HepG2 (cell line): ENCODE data around the gene TMEM256. TPM values are rescaled to one million over a fixed set of nuclear protein-coding genes. Genes with fewer than 3 reads are reported as not detected.

ENCODE experiments used
- DDIT3 ChIP-seq: sonication (generic); formaldehyde crosslinking; IDR thresholded peaks from 2 replicates; pipeline ENCODE4 v1.4.0; 2020; ENCODE audit warnings: mild to moderate bottlenecking, missing genetic modification reagents
- GATAD2A ChIP-seq: IDR thresholded peaks from 2 replicates; pipeline ENCODE4 v1.6.1; 2016
- MLX ChIP-seq: IDR thresholded peaks from 2 replicates; pipeline ENCODE4 v1.6.1; 2016
- MTA1 ChIP-seq: sonication (generic); formaldehyde crosslinking; IDR thresholded peaks from 2 replicates; pipeline ENCODE4 v1.4.0; 2020; ENCODE audit warnings: missing genetic modification reagents, mild to moderate bottlenecking, borderline replicate concordance
- SATB2 ChIP-seq: sonication (generic); formaldehyde crosslinking; IDR thresholded peaks from 2 replicates; pipeline ENCODE4 v1.5.0; 2020; ENCODE audit warnings: missing genetic modification reagents
- SMYD3 ChIP-seq: sonication (generic); formaldehyde crosslinking; IDR thresholded peaks from 2 replicates; pipeline ENCODE4 v1.8.1; 2023; ENCODE audit warnings: mild to moderate bottlenecking, missing genetic modification reagents
- ZFP36L2 ChIP-seq: sonication (generic); formaldehyde crosslinking; IDR thresholded peaks from 2 replicates; pipeline ENCODE4 v1.4.0; 2020; ENCODE audit warnings: missing genetic modification reagents
- ZFY ChIP-seq: sonication (generic); formaldehyde crosslinking; IDR thresholded peaks from 2 replicates; pipeline ENCODE4 v1.4.0; 2020; ENCODE audit warnings: missing genetic modification reagents
- ZNF225 ChIP-seq: sonication (generic); formaldehyde crosslinking; IDR thresholded peaks from 2 replicates; pipeline ENCODE4 v1.4.0; 2020; ENCODE audit warnings: mild to moderate bottlenecking, missing genetic modification reagents
- ZNF335 ChIP-seq: sonication (generic); formaldehyde crosslinking; IDR thresholded peaks from 2 replicates; pipeline ENCODE4 v1.4.0; 2020; ENCODE audit warnings: missing genetic modification reagents
- ZNF543 ChIP-seq: sonication (generic); formaldehyde crosslinking; IDR thresholded peaks from 2 replicates; pipeline ENCODE4 v1.4.0; 2020; ENCODE audit warnings: mild to moderate bottlenecking, missing genetic modification reagents
- ZNF646 ChIP-seq: sonication (generic); formaldehyde crosslinking; IDR thresholded peaks from 2 replicates; pipeline ENCODE4 v1.9.0; 2021; ENCODE audit warnings: mild to moderate bottlenecking, missing genetic modification reagents
- ZNF720 ChIP-seq: sonication (generic); formaldehyde crosslinking; IDR thresholded peaks from 2 replicates; pipeline ENCODE4 v1.4.0; 2020; ENCODE audit warnings: missing genetic modification reagents
- polyA plus RNA-seq, 8 experiments: library from polyadenylated mRNA; depleted of rRNA in 3 of 8; stranded (reverse) in 7 of 8; unstranded in 1 of 8; fragments of >200 nt; fragmentation: Illumina TruSeq in 4 of 8; extraction: Trizol in 4 of 8; gene quantifications; 2 replicates each; pipeline versions ENCODE4 v1.2.1 to v1.2.3, GENCODE V29; 2011 to 2016; ENCODE audit warnings: low read depth in 4 of 8, missing spikeins in 1 of 8, mixed read lengths in 1 of 8; ENCODE audit not compliant: insufficient read depth in 1 of 8
- total RNA-seq, 5 experiments: library from RNA; depleted of rRNA; stranded (reverse); fragments of >200 nt; fragmentation: Illumina TruSeq; extraction: Trizol; gene quantifications; 2 replicates each; pipeline ENCODE4 v1.2.3, GENCODE V29; 2016; ENCODE audit warnings: low read depth in 1 of 5
- TF ChIP-seq, protein P1 (sequence below): sonication (generic); formaldehyde crosslinking; IDR thresholded peaks from 2 replicates; pipeline ENCODE4 v1.4.0; 2020; ENCODE audit warnings: missing genetic modification reagents
- TF ChIP-seq, protein P2 (sequence below): sonication (generic); formaldehyde crosslinking; IDR thresholded peaks from 2 replicates; pipeline ENCODE4 v1.4.0; 2020; ENCODE audit warnings: missing genetic modification reagents, mild to moderate bottlenecking, borderline replicate concordance
- TF ChIP-seq, protein P3 (sequence below): sonication (generic); formaldehyde crosslinking; IDR thresholded peaks from 2 replicates; pipeline ENCODE4 v1.5.0; 2020; ENCODE audit warnings: missing genetic modification reagents, mild to moderate bottlenecking, borderline replicate concordance

TMEM256 gene
- total and polyA plus RNA-seq, 2 of the 13 experiments (the other 11 are each of a cell fraction or from before 2014, with no cell fraction given), result 231 to 252 TPM

DNA sequence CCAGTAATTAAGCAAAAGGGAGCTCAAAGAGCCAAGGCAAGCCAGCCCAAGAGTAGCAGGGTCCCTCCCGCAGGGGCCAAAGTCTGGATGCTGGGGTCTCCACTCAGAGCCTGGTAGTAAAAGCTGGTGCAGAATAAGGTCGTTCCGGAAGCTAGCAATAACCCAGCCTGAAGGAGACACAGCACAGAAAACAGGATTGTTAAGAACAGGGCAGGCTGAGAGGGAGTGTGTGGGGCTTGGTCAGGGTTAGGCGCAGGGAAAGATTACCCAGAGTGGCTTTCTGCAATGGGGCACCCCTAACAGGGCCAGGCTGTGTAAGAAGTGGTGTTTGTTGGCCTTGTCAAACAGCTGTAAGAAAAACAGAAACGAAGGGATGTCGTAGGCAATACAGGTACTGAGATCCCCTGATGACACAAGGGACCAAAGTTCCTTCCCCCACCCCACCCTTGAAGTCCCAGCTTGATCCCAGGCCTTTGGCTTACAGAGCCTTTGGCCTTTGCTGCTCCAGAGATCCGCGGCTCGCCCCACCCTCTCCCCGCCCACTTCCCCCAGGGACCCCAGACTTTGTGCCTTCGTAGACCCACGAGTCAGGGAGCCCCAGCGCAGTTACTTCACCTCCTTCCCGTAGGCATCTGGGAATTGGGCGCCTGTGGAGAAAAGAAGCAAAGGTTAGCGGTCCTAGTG lies 712 bp downstream of the TMEM256 start (continued):
- TF ChIP-seq ZFY (CRISPR knock-in tag) (no peak), SATB2 (no peak), MLX (CRISPR knock-in tag) (peak; percentile 24; the same call in 1 of the 2 replicates), GATAD2A (CRISPR knock-in tag) (peak; percentile 64), ZNF335 (CRISPR knock-in tag) (no peak), ZFP36L2 (no peak), DDIT3 (CRISPR knock-in tag) (no peak), ZNF543 (CRISPR knock-in tag) (peak; percentile 54; the same call in 1 of the 2 replicates), ZNF225 (CRISPR knock-in tag) (no peak; the same call in 1 of the 2 replicates), MTA1 (CRISPR knock-in tag) (peak; percentile 65; the same call in 1 of the 2 replicates), SMYD3 (CRISPR knock-in tag) (no peak), ZNF720 (CRISPR knock-in tag) (no peak), ZNF646 (CRISPR knock-in tag) (no peak)
- TF ChIP-seq, protein P1, sequence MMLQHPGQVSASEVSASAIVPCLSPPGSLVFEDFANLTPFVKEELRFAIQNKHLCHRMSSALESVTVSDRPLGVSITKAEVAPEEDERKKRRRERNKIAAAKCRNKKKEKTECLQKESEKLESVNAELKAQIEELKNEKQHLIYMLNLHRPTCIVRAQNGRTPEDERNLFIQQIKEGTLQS (CRISPR knock-in tag), result no peak
- TF ChIP-seq, protein P2, sequence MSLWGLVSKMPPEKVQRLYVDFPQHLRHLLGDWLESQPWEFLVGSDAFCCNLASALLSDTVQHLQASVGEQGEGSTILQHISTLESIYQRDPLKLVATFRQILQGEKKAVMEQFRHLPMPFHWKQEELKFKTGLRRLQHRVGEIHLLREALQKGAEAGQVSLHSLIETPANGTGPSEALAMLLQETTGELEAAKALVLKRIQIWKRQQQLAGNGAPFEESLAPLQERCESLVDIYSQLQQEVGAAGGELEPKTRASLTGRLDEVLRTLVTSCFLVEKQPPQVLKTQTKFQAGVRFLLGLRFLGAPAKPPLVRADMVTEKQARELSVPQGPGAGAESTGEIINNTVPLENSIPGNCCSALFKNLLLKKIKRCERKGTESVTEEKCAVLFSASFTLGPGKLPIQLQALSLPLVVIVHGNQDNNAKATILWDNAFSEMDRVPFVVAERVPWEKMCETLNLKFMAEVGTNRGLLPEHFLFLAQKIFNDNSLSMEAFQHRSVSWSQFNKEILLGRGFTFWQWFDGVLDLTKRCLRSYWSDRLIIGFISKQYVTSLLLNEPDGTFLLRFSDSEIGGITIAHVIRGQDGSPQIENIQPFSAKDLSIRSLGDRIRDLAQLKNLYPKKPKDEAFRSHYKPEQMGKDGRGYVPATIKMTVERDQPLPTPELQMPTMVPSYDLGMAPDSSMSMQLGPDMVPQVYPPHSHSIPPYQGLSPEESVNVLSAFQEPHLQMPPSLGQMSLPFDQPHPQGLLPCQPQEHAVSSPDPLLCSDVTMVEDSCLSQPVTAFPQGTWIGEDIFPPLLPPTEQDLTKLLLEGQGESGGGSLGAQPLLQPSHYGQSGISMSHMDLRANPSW, result no peak
- TF ChIP-seq, protein P3, sequence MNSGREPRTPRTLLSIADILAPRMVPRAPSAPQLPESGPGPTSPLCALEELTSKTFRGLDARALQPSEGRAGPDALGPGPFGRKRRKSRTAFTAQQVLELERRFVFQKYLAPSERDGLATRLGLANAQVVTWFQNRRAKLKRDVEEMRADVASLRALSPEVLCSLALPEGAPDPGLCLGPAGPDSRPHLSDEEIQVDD, result no peak
